Liver (tissue), 9 donors: Measurements from ENCODE around the gene ASB7. TPM values are rescaled to one million over a fixed set of nuclear protein-coding genes. Genes with fewer than 3 reads are reported as not detected.

ENCODE experiments used
- DNase-seq: peaks from one replicate; pipeline ENCODE4 v3.0.0-alpha.2; 2017; ENCODE audit warnings: low spot score
- H3K27ac ChIP-seq, 2 donors: one replicate each; pipeline ENCODE4 v1.7.0; 2013; ENCODE audit warnings: inconsistent platforms in 2 of 2, low read length in 2 of 2, control low read depth in 1 of 2, low read depth in 1 of 2, mild to moderate bottlenecking in 1 of 2
- H3K27me3 ChIP-seq, 4 donors: one replicate each; pipeline versions ENCODE4 v1.6.1 to v1.7.0; 2013; ENCODE audit warnings: low read length in 3 of 4, inconsistent platforms in 1 of 4, mild to moderate bottlenecking in 1 of 4, moderate library complexity in 1 of 4; ENCODE audit not compliant: control insufficient read depth in 4 of 4, insufficient read depth in 4 of 4
- H3K36me3 ChIP-seq, 4 donors: one replicate each; pipeline versions ENCODE4 v1.6.1 to v1.7.0; 2013; ENCODE audit warnings: low read length in 3 of 4, mild to moderate bottlenecking in 3 of 4, low read depth in 1 of 4, moderate library complexity in 1 of 4; ENCODE audit not compliant: control insufficient read depth in 4 of 4, insufficient read depth in 3 of 4
- H3K4me1 ChIP-seq, 4 donors: one replicate each; pipeline versions ENCODE4 v1.6.1 to v1.7.0; 2013; ENCODE audit warnings: low read length in 3 of 4, mild to moderate bottlenecking in 3 of 4, moderate library complexity in 1 of 4; ENCODE audit not compliant: control insufficient read depth in 4 of 4, insufficient read depth in 4 of 4
- H3K4me3 ChIP-seq, 3 donors: one replicate each; pipeline versions ENCODE4 v1.6.1 to v1.7.0; 2013; ENCODE audit warnings: low read length in 3 of 3, control low read depth in 1 of 3, low read depth in 1 of 3, mild to moderate bottlenecking in 1 of 3
- H3K9ac ChIP-seq, 2 donors: one replicate each; pipeline ENCODE4 v1.7.0; 2013; ENCODE audit warnings: low read length in 2 of 2, mild to moderate bottlenecking in 2 of 2, moderate library complexity in 2 of 2, control low read depth in 1 of 2, low read depth in 1 of 2
- H3K9me3 ChIP-seq, 4 donors: one replicate each; pipeline versions ENCODE4 v1.6.1 to v1.7.0; 2013; ENCODE audit warnings: low read length in 3 of 4; ENCODE audit not compliant: control insufficient read depth in 4 of 4
- ATF3 ChIP-seq: IDR thresholded peaks from 2 replicates; pipeline ENCODE4 v1.6.1; 2016; ENCODE audit warnings: antibody characterized with exemption
- CTCF ChIP-seq: fragments of 150-350 bp; IDR thresholded peaks from 2 replicates; pipeline ENCODE4 v1.5.1; 2017; ENCODE audit warnings: improper control_type of control experiment, low read depth, low read length; ENCODE audit not compliant: missing input control
- EGR1 ChIP-seq, 2 donors: IDR thresholded peaks; 2 replicates each; pipeline ENCODE4 v1.6.1; 2016 to 2018; ENCODE audit warnings: antibody characterized with exemption in 2 of 2, low read depth in 2 of 2
- FOXA1 ChIP-seq: IDR thresholded peaks from 2 replicates; pipeline ENCODE4 v1.6.1; 2016; ENCODE audit warnings: antibody characterized with exemption
- FOXA2 ChIP-seq: IDR thresholded peaks from 2 replicates; pipeline ENCODE4 v1.6.1; 2016; ENCODE audit warnings: antibody characterized with exemption
- GABPA ChIP-seq, 2 donors: IDR thresholded peaks in 1 of 2; conservative IDR thresholded peaks in 1 of 2; 2 replicates each; pipeline ENCODE4 v1.6.1; 2016; ENCODE audit warnings: antibody characterized with exemption in 2 of 2, mild to moderate bottlenecking in 1 of 2, moderate library complexity in 1 of 2
- HNF4A ChIP-seq, 2 donors: conservative IDR thresholded peaks; 2 replicates each; pipeline ENCODE4 v1.6.1; 2016; ENCODE audit warnings: antibody characterized with exemption in 2 of 2, mild to moderate bottlenecking in 2 of 2
- HNF4G ChIP-seq: IDR thresholded peaks from 2 replicates; pipeline ENCODE4 v1.6.1; 2016; ENCODE audit warnings: antibody characterized with exemption
- JUND ChIP-seq, 2 donors: IDR thresholded peaks; 2 replicates each; pipeline ENCODE4 v1.6.1; 2016; ENCODE audit warnings: antibody characterized with exemption in 2 of 2
- MAX ChIP-seq: IDR thresholded peaks from 2 replicates; pipeline ENCODE4 v1.6.1; 2016; ENCODE audit warnings: antibody characterized with exemption
- NR2F2 ChIP-seq: IDR thresholded peaks from 2 replicates; pipeline ENCODE4 v1.6.1; 2016; ENCODE audit warnings: antibody characterized with exemption
- RAD21 ChIP-seq, 2 donors: IDR thresholded peaks; 2 replicates each; pipeline ENCODE4 v1.6.1; 2016; ENCODE audit warnings: antibody characterized with exemption in 2 of 2, mild to moderate bottlenecking in 2 of 2
- REST ChIP-seq: IDR thresholded peaks from 2 replicates; pipeline ENCODE4 v1.6.1; 2016; ENCODE audit warnings: antibody characterized with exemption, mild to moderate bottlenecking
- RXRA ChIP-seq, 2 donors: IDR thresholded peaks; 2 replicates each; pipeline ENCODE4 v1.6.1; 2017 to 2018; ENCODE audit warnings: antibody characterized with exemption in 2 of 2, mild to moderate bottlenecking in 1 of 2
- SP1 ChIP-seq: IDR thresholded peaks from 2 replicates; pipeline ENCODE4 v1.6.1; 2018; ENCODE audit warnings: antibody characterized with exemption, mild to moderate bottlenecking
- TAF1 ChIP-seq: conservative IDR thresholded peaks from 2 replicates; pipeline ENCODE4 v1.6.1; 2016; ENCODE audit warnings: antibody characterized with exemption, mild to moderate bottlenecking
- YY1 ChIP-seq: IDR thresholded peaks from 2 replicates; pipeline ENCODE4 v1.6.1; 2016; ENCODE audit warnings: antibody characterized with exemption, mild to moderate bottlenecking
- ZBTB33 ChIP-seq: IDR thresholded peaks from 2 replicates; pipeline ENCODE4 v1.6.1; 2016; ENCODE audit warnings: antibody characterized with exemption
- WGBS: extraction: QIAGEN DNeasy Blood & Tissue Kit; methylation state at CpG from one replicate; pipeline ENCODE4 v1.1.7; 2013; 5-methylcytosine and 5-hydroxymethylcytosine counted together
- polyA plus RNA-seq, 2 donors: library from polyadenylated mRNA; stranded (reverse) in 1 of 2; unstranded in 1 of 2; fragments of 200-250 nt in 1 of 2; fragments of >200 nt in 1 of 2; fragmentation: Nextera tagmentation in 1 of 2; extraction: Ambion mirVana in 1 of 2; gene quantifications; one replicate each; pipeline versions ENCODE4 v1.2.1 to v1.2.3, GENCODE V29; 2013 to 2015
- total RNA-seq, 2 donors: library from RNA; depleted of rRNA; stranded (reverse); fragments of >200 nt; gene quantifications; one replicate each; pipeline ENCODE4 v1.2.3, GENCODE V29; 2014
- donor health status: healthy.
- donor health status: healthy.
- donor health status: healthy.
- donor health status: healthy.
- donor health status: healthy.

The ASB7 gene
- total and polyA plus RNA-seq, 4 donors, result 3.7 to 12.6 (median 6.5) TPM

- no peak overlapping the region for H3K4me3 ChIP-seq
- no peak overlapping the region for H3K27ac ChIP-seq
- WGBS, result 96% methylated on average over 16 of the region's 16 CpGs
- H3K36me3 ChIP-seq, result no peaks in the 10 kb centered on the region
- H3K27me3 ChIP-seq, result no peaks in the 10 kb centered on the region
- no peak for DNase-seq
- TF ChIP-seq SP1 (no peak), NR2F2 (no peak), TAF1 (no peak), ZBTB33 (no peak), JUND (IDR thresholded peaks at IDR 0.05) (no peak), FOXA1 (no peak), GABPA (IDR thresholded peaks at IDR 0.05 in 1 of 2, conservative IDR thresholded peaks at IDR 0.05 in 1 of 2) (no peak), HNF4A (conservative IDR thresholded peaks at IDR 0.05) (no peak), RXRA (IDR thresholded peaks at IDR 0.05) (no peak), REST (no peak), YY1 (no peak), MAX (no peak), RAD21 (IDR thresholded peaks at IDR 0.05) (no peak), HNF4G (no peak), FOXA2 (no peak), ATF3 (no peak), EGR1 (IDR thresholded peaks at IDR 0.05; ENCODE audit: low read depth in 2 of 2) (no peak), CTCF (no peak)
- no peaks in the 10 kb centered on the region for H3K9me3 ChIP-seq
- no peak overlapping the region for H3K9ac ChIP-seq
- no peaks in the 10 kb centered on the region for H3K4me1 ChIP-seq
Measured at GRCh38 chr15:100553468-100553867, 48.9 kb upstream of the ASB7 start.
